ENCODE results near the gene RAD51B.
A peak's percentile ranks its signal among the peaks of the same experiment; 100 is the strongest.

RAD51B gene

GRCh38 chr14:67908052-67908754 lies 88.6 kb downstream of the RAD51B start:
- DNase-seq = no peak

DNA sequence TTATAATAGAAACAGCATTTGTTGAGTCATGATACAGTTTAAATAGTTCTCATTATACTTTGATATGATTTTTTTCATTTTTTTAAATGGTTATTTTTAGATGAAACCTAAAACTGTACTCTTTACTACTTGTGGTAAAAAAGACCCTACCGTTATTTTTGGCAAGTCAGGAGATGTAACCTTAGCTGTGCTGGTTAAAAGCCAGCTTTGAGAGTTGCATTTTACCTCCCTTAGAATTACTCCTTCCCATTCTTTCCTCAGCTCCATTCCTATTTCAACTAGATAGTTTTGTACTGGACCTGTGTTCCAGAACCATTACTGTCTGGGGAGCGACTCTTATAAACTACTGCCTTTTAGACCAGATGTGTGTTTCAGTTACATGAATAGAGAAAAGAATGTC lies 92.0 kb downstream of the RAD51B start:
- no peak for DNase-seq

GRCh38 chr14:67916430-67916829 lies 96.9 kb downstream of the RAD51B start:
- no peak for DNase-seq

DNA sequence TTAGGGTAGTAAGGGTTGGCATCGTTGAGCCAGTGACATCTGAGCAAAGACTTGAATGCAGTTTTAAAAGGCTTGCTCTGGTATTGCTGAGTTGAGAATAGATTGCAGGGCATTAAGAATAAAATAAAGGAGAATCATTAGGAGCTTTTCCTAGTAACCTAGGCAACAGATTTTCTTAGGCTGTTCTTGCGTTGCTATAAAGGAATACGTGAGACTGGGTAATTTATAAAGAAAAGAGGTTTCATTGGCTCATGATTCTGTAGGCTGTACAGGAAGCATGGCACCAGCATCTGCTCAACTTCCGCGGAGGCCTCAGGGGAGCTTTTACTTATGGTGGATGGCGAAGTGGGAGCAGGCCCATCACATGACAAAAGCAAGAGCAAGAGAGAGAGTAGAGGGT lies 97.4 kb downstream of the RAD51B start:
- no peak for DNase-seq

DNA sequence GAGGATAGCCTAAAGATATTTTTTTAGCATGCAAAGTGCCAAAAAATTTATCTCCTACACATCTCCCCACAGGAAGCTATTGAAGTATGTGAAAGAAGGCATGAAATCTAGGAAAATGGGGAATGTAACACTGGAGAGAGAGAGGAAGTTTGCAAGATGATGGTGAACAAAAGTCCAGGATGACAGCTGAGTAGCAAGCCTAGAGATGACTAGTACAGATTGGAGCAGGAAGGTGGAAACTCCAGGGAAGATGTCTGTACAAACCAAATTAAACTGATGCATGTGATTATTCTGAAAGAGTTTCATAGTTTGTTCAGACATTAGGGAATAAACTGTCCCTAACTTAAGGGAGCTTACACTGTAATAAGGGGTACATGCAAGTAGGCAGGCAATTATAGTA lies 99.3 kb downstream of the RAD51B start:
- no peak for DNase-seq

GRCh38 chr14:67919259-67920032 lies 99.9 kb downstream of the RAD51B start:
- DNase-seq = no peak

- DNase-seq = no peak
Measured at GRCh38 chr14:67926821-67927220, 107.2 kb downstream of the RAD51B start.

DNA sequence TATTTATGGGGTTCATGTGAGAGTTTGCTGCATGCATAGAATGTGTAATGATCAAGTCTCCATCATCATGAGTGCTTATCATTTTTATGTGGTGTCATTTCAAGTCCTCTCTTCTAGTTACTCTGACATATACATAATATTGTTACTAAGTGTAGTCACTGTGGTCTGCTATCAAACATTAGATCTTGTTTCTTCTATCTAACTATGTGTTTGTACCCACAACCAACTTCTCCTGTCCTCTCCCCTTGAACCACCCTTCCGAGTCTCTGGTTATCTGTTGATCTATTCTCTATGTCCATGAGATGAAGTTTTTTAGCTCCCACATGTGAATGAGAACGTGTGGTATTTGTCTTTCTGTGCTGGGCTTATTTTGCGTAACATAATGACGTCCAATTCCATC lies 107.7 kb downstream of the RAD51B start:
- no peak for DNase-seq

GRCh38 chr14:67928375-67928774 lies 108.8 kb downstream of the RAD51B start:
- DNase-seq = no peak

DNA sequence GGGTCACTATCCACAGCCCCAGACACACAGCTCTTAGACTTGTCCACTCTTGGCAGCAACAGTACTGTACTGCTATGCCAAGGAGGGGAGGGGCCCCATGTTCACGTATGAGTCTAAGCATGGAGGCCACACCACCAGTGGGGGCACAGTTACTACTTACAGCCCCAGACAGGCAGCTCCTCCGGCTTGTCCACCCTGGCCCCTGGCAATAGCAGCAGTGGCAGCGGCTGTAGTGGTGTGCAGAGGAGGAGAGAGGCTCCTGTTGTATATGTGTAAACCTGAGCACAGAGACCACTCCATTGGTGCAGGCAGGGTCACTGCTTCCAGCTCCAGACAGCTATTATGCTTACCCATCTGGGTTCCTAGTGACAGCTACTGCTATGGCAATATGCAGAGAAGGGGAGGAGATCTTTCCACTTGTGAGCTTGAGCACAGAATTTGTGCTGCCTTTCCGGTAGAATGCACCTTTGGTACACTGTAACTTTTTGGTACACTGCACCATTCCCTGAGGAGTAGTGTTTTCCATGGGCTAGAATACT lies 113.2 kb downstream of the RAD51B start:
- DNase-seq = no peak

- no peak for DNase-seq
Measured at GRCh38 chr14:67933266-67933665, 113.7 kb downstream of the RAD51B start.

- DNase-seq = peak; percentile 84
Measured at GRCh38 chr14:67934087-67934486, 114.5 kb downstream of the RAD51B start.

DNA sequence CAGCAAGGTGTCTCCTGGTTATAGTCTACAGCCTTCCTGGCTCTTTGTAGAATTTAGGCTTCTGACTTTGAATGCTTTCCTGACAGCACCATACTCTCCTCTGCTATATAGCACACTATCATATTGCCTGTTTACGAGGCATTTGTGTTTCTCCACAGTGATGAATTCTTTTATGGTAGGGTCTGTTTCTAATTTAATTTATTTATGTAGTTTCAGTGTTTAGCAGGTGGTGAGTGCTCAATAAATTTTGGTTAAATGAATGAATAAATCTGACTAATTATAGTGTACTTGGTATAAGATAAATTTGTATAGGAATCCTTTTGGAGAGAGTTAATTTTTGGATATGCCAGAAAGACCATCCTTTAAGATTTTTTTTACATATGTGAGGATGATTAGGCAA lies 115.3 kb downstream of the RAD51B start:
- DNase-seq = no peak

DNA sequence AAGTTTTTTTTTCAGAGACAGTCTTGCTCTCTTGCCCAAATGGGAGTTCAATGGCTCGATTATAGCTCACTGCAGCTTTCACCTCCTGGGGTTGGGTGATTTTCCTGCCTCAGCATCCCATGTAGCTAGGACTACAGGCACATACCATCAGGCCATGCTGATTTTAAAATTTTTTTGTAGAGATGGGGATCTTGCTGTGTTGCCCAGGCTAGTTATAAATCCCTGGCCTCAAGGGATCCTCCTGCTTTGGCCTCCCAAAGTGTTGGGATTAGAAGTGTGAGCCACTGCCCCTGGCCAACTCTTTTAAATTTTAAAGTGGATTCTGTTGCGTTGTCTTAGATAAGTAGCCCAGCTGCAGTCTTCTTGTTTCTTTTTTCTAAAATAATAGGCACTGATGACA lies 115.8 kb downstream of the RAD51B start:
- no peak for DNase-seq

GRCh38 chr14:67938071-67938470 lies 118.5 kb downstream of the RAD51B start:
- DNase-seq = no peak

- DNase-seq = no peak
Measured at GRCh38 chr14:67940486-67941455, 121.2 kb downstream of the RAD51B start.

DNA sequence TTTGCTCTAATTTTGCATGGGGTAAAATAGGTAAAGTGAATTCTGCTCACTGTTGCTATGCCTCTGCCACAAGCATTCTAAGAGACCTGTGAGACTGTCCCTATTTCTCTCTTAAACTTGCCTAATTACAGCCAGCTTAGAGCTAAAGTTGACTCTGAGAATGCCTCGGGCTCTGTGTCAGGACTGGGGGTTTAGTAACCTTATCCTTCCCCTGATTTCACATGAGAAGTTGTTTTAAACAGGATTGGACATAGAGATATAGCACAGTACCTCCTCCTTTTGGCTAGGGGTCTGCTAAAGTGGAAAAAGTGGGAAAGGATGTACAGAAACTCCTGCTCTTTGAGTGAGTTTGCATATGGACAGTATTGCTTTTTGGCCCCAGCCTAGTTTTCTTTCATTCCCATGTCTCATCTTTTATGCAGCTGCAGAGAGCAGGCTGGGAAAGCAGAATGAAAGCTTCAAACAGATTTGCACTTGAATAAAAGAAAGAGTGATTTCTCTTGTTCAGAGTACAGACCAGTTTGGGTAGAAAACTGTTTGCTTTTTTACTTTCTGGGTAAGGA lies 122.0 kb downstream of the RAD51B start:
- DNase-seq = no peak

GRCh38 chr14:67942080-67942710 lies 122.6 kb downstream of the RAD51B start:
- DNase-seq = no peak

- peak; percentile 62 for DNase-seq
Measured at GRCh38 chr14:67943947-67944346, 124.4 kb downstream of the RAD51B start.

DNA sequence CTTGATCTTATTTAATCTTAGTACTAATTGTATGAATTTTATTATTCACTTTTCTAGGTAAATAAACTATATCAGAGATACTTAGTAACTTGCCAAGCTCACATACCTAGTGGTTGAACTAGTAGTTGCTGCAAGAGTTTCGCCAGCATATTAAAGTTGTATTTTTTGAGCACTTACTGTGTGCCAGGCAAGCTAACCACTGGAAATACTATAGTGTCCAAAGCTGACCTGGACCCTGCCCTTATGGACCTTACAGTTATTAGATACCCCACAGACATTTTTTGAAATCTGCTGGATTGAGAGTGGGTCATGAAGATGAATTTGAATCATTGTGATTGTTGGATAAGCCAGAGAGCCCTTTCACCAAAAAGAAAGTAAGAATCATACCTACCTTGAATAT lies 125.0 kb downstream of the RAD51B start:
- DNase-seq = no peak

- DNase-seq = no peak
Measured at GRCh38 chr14:67949771-67950170, 130.2 kb downstream of the RAD51B start.

GRCh38 chr14:67950386-67950785 lies 130.8 kb downstream of the RAD51B start:
- no peak for DNase-seq

All from NCI-H524 treated with DMSO at 0.1 percent for 48 hours (cell line).